Ovary (tissue), 9 donors: ENCODE results near the gene DLEC1. TPM values are rescaled to one million over a fixed set of nuclear protein-coding genes. Genes with fewer than 3 reads are reported as not detected.

Source experiments
- DNase-seq, 5 donors: peaks; one replicate each; pipeline ENCODE4 v3.0.0-alpha.2; 2019 to 2020
- H3K27ac ChIP-seq, 2 donors: fragments of 200-600 bp; one replicate each; pipeline versions ENCODE4 v1.5.1 to v1.8.0; 2019 to 2022
- H3K27me3 ChIP-seq: fragments of 200-600 bp; one replicate; pipeline ENCODE4 v1.8.0; 2022
- H3K36me3 ChIP-seq: fragments of 200-600 bp; sonication (generic); one replicate; pipeline ENCODE4 v1.5.1; 2019
- H3K4me1 ChIP-seq: one replicate; pipeline ENCODE4 v1.8.1; 2013; ENCODE audit warnings: mild to moderate bottlenecking, moderate library complexity; ENCODE audit not compliant: insufficient read depth
- H3K4me3 ChIP-seq: fragments of 200-600 bp; sonication (generic); one replicate; pipeline ENCODE4 v1.5.1; 2017
- H3K9me3 ChIP-seq, 2 donors: fragments of 200-600 bp in 1 of 2; sonication (generic) in 1 of 2; one replicate each; pipeline versions ENCODE4 v1.5.1 to v1.8.1; 2013 to 2019; ENCODE audit warnings: mild to moderate bottlenecking in 1 of 2, moderate library complexity in 1 of 2
- CTCF ChIP-seq, 3 donors: fragments of 450-650 bp in 2 of 3; fragments of 200-600 bp in 1 of 3; IDR thresholded peaks; one replicate each; pipeline versions ENCODE4 v1.5.1 to v1.8.0; 2016 to 2022; ENCODE audit warnings: antibody characterized with exemption in 3 of 3, mild to moderate bottlenecking in 1 of 3
- EP300 ChIP-seq: sonication (generic); formaldehyde crosslinking; IDR thresholded peaks from one replicate; pipeline ENCODE4 v1.6.1; 2017; ENCODE audit warnings: antibody characterized with exemption
- POLR2A ChIP-seq: fragments of 450-650 bp; IDR thresholded peaks from one replicate; pipeline ENCODE4 v1.6.1; 2017; ENCODE audit warnings: antibody characterized with exemption, mild to moderate bottlenecking, moderate library complexity
- WGBS, 3 donors: extraction: QIAGEN DNeasy Blood & Tissue Kit in 1 of 3; methylation state at CpG; one replicate each; pipeline versions ENCODE4 v1.1.5 to v1.1.7; 2013 to 2017; 5-methylcytosine and 5-hydroxymethylcytosine counted together
- intact Hi-C, 4 donors: fragments of 100-400 bp; cut with DNase I; formaldehyde crosslinking; loops; one replicate each; pipeline versions ENCODE4 v1.11.0 to v1.15.1; 2022 to 2023
- polyA plus RNA-seq, 2 donors: library from polyadenylated mRNA; stranded (reverse); fragments of 200-250 nt in 1 of 2; fragments of 350-450 nt in 1 of 2; fragmentation: Illumina TruSeq in 1 of 2; extraction: RNeasy Lipid Tissue Mini Kit (QIAGEN cat#74804) in 1 of 2; gene quantifications; one replicate each; pipeline ENCODE4 v1.2.3, GENCODE V29; 2013 to 2014
- total RNA-seq, 7 donors: library from RNA; depleted of rRNA in 2 of 7; stranded (reverse); fragments of >200 nt in 2 of 7; fragmentation: NEBNext Ultra II Directional in 3 of 7; extraction: Animal tissue kit (Norgen Biotek cat#: 25700) in 3 of 7; gene quantifications; one replicate each; pipeline versions ENCODE4 v1.1.0 to v1.2.4, GENCODE V29; 2016 to 2023
- donor health status: DM: no; HTN: no; CAD: no; lungs with moderate emphysema.
- donor health status: DM: no; HTN: no; CAD: no.
- donor health status: Bipolar disorder and iron deficiency.
- donor health status: DM: yes; HTN: yes; CAD: no.
- donor health status: DM: no; HTN: no; CAD: no.
- donor health status: DM: yes; HTN: yes; CAD: no.

The DLEC1 gene
- total and polyA plus RNA-seq, 9 donors: 0.93 to 23.8 (median 3.0) TPM

- DNase-seq: peak in 1 of 5 donors; percentile 13
- intact Hi-C loops: loop anchor here in 2 of 4 donors (10.0 kb wide), 2 partner anchors 229 to 359 kb away; partner anchors contain the start of gene XYLB (in 1 of the 2)
Measured at GRCh38 chr3:38115645-38116427, 76.8 kb downstream of the DLEC1 start.

GRCh38 chr3:38116471-38117162 lies 77.6 kb downstream of the DLEC1 start:
- Histone ChIP-seq H3K36me3 (no peaks in the 10 kb centered on the region), H3K27ac (no peak overlapping the region), H3K9me3 (no peaks in the 10 kb centered on the region), H3K27me3 (no peaks in the 10 kb centered on the region), H3K4me1 (no peaks in the 10 kb centered on the region), H3K4me3 (no peak overlapping the region)
- no peak for DNase-seq
- WGBS, 3 donors: 77 to 89% (median 83%) methylated on average over 12 of the region's 12 CpGs
- intact Hi-C loops: loop anchor here in 2 of 4 donors (10.0 kb wide), 2 partner anchors 228 to 358 kb away; partner anchors contain the start of gene XYLB (in 1 of the 2)
- TF ChIP-seq CTCF (IDR thresholded peaks at IDR 0.05): no peak
- no peak for TF ChIP-seq POLR2A
- TF ChIP-seq EP300: no peak

More at GRCh38 chr3:38115645-38116427, 76.8 kb downstream of the DLEC1 start:
- TF ChIP-seq EP300 (no peak), POLR2A (no peak), CTCF (IDR thresholded peaks at IDR 0.05) (no peak)
- Histone ChIP-seq H3K27ac (no peak overlapping the region), H3K27me3 (no peaks in the 10 kb centered on the region), H3K4me3 (no peak overlapping the region), H3K4me1 (no peaks in the 10 kb centered on the region), H3K36me3 (no peaks in the 10 kb centered on the region), H3K9me3 (no peaks in the 10 kb centered on the region)
- WGBS, 3 donors: 61 to 72% (median 62%) methylated on average over 9 of the region's 9 CpGs

GRCh38 chr3:38117163-38117716 lies 78.2 kb downstream of the DLEC1 start:
- 74 to 81% (median 78%) methylated on average over 10 of the region's 10 CpGs for WGBS, 3 donors
- no peaks in the 10 kb centered on the region for H3K36me3 ChIP-seq
- no peak for DNase-seq
- H3K27ac ChIP-seq: no peak overlapping the region
- TF ChIP-seq EP300 (no peak), CTCF (IDR thresholded peaks at IDR 0.05) (no peak), POLR2A (no peak)
- intact Hi-C loops: loop anchor here in 2 of 4 donors (10.0 kb wide), 2 partner anchors 228 to 358 kb away; partner anchors contain the start of gene XYLB (in 1 of the 2)
- no peaks in the 10 kb centered on the region for H3K27me3 ChIP-seq
- H3K4me1 ChIP-seq: no peaks in the 10 kb centered on the region
- no peak overlapping the region for H3K4me3 ChIP-seq
- H3K9me3 ChIP-seq: no peaks in the 10 kb centered on the region

GRCh38 chr3:38117748-38118420 lies 78.9 kb downstream of the DLEC1 start:
- WGBS, 3 donors: 52 to 62% (median 59%) methylated on average over 11 of the region's 11 CpGs
- DNase-seq: peak in 3 of 5 donors; percentile 44 to 67 (median 46)
- H3K27me3 ChIP-seq: no peaks in the 10 kb centered on the region
- no peaks in the 10 kb centered on the region for H3K9me3 ChIP-seq
- H3K27ac ChIP-seq: no peak overlapping the region
- no peaks in the 10 kb centered on the region for H3K36me3 ChIP-seq
- H3K4me1 ChIP-seq: no peaks in the 10 kb centered on the region
- no peak overlapping the region for H3K4me3 ChIP-seq
- intact Hi-C loops: loop anchor here in 2 of 4 donors (10.0 kb wide), 2 partner anchors 227 to 357 kb away; partner anchors contain the start of gene XYLB (in 1 of the 2)
- TF ChIP-seq POLR2A: no peak
- peak in 1 of 3 donors; percentile 26 for TF ChIP-seq CTCF (IDR thresholded peaks at IDR 0.05)
